Small intestine (tissue), 7 donors: ENCODE data around the gene OSBPL3. TPM values are rescaled to one million over a fixed set of nuclear protein-coding genes. Genes with fewer than 3 reads are reported as not detected.
A peak's percentile ranks its signal among the peaks of the same experiment; 100 is the strongest.

Source experiments
- DNase-seq, 2 donors: peaks; one replicate each; pipeline versions ENCODE4 v3.0.0 to v3.0.0-alpha.2; 2013
- FAIRE-seq: peaks from 2 replicates; lab custom pipeline; 2012; peaks lifted over from hg19 to GRCh38; lab: Jason Lieb, UNC
- H3K27ac ChIP-seq, 3 donors: one replicate each; pipeline ENCODE4 v1.5.1; 2013; ENCODE audit warnings: low read length in 2 of 3, mild to moderate bottlenecking in 2 of 3, control low read depth in 1 of 3, inconsistent platforms in 1 of 3, low read depth in 1 of 3, moderate library complexity in 1 of 3
- H3K27me3 ChIP-seq, 3 donors: one replicate each; pipeline ENCODE4 v1.6.1; 2013; ENCODE audit warnings: low read length in 3 of 3, inconsistent platforms in 1 of 3; ENCODE audit not compliant: control insufficient read depth in 3 of 3, insufficient read depth in 3 of 3
- H3K36me3 ChIP-seq, 3 donors: one replicate each; pipeline ENCODE4 v1.6.1; 2013; ENCODE audit warnings: low read length in 3 of 3, inconsistent platforms in 1 of 3, low read depth in 1 of 3, mild to moderate bottlenecking in 1 of 3, moderate library complexity in 1 of 3; ENCODE audit not compliant: control insufficient read depth in 3 of 3, insufficient read depth in 2 of 3
- H3K4me1 ChIP-seq, 3 donors: one replicate each; pipeline ENCODE4 v1.6.1; 2013; ENCODE audit warnings: low read length in 2 of 3, inconsistent platforms in 1 of 3, low read depth in 1 of 3, mild to moderate bottlenecking in 1 of 3, moderate library complexity in 1 of 3; ENCODE audit not compliant: control insufficient read depth in 3 of 3, insufficient read depth in 2 of 3
- H3K4me3 ChIP-seq, 3 donors: one replicate each; pipeline ENCODE4 v1.5.1; 2013; ENCODE audit warnings: low read length in 3 of 3, control low read depth in 1 of 3, inconsistent platforms in 1 of 3, low read depth in 1 of 3, mild to moderate bottlenecking in 1 of 3, moderate library complexity in 1 of 3
- H3K9me3 ChIP-seq, 2 donors: one replicate each; pipeline ENCODE4 v1.6.1; 2013; ENCODE audit warnings: low read depth in 1 of 2, low read length in 1 of 2; ENCODE audit not compliant: control insufficient read depth in 2 of 2, insufficient read depth in 1 of 2
- WGBS, 3 donors: extraction: QIAGEN DNeasy Blood & Tissue Kit; methylation state at CpG; one replicate each; pipeline ENCODE4 v1.1.7; 2013; 5-methylcytosine and 5-hydroxymethylcytosine counted together
- polyA plus RNA-seq, 4 donors: library from polyadenylated mRNA; stranded (reverse) in 3 of 4; unstranded in 1 of 4; fragments of 200-250 nt in 3 of 4; fragments of 120-200 nt in 1 of 4; gene quantifications; one replicate each; pipeline versions ENCODE4 v1.2.1 to v1.2.3, GENCODE V29; 2013
- donor health status: healthy with polysubstance abuse.
- donor health status: control.
- donor health status: control.
- donor health status: Bipolar disorder and iron deficiency.
- donor health status: healthy.

Gene OSBPL3
- polyA plus RNA-seq, 4 donors: 5.0 to 25.3 (median 14.7) TPM

DNA sequence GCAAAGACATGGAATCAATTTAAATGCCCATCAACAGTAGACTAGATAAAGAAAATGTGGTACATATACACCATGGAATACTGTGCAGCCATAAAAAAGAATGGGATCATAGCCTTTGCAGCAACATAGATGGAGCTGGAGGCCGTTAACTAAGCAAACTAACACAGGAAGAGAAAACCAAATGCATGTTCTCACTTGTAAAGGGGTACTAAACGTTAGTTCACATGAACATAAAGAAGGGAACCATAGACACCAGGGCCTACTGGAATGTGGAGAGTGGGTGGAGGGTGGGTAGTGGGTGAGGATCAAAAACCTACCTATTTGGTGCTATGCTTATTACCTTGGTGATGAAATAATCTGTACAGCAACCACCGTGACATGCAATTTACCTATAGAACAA, 144.3 kb downstream of the OSBPL3 start:
- WGBS, 3 donors: 80 to 81% (median 81%) methylated on average over 3 of the region's 3 CpGs
- Histone ChIP-seq H3K27me3 (no peaks in the 10 kb centered on the region), H3K4me1 (peaks cover 0 to 2% (median 2%) of the 10 kb centered on the region in 3 donors), H3K4me3 (no peak overlapping the region), H3K9me3 (no peaks in the 10 kb centered on the region), H3K27ac (peak overlapping the region in 1 of 3 donors; percentile 70), H3K36me3 (peaks cover 0 to 17% (median 0%) of the 10 kb centered on the region in 3 donors)
- FAIRE-seq: no peak
- DNase-seq: no peak

DNA sequence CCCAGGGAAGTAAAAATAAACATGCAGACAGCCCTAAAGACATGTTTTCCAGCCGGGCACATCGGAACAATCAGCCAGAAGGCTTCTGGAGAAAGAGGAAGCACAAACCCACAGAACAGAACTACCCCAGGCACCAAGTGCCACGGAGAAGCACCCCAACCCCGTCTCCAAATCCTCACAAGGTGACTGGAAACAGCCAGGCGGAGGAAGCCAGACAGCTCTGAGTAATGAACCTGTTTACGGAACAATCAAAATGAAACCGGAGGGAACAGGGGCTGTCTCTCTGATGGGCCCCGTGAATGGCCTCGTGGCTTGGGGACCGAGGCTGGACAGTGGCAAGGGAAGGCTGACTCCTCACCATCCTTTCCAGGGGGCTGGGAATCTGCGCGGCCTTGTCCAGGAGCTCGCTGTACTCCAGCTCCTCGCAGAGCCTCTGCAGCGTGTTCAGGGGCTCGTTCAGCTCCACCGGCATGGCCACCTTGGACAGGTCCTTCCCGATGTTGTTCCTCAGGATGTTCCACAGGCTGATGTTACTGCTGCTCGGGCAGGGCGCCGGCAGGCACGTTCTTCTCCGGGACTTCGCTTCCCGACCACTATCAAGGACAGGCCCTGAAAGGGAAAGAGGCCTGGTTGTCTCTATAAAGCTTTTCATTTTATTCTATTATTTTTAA, 145.7 kb downstream of the OSBPL3 start:
- H3K27me3 ChIP-seq: no peaks in the 10 kb centered on the region
- no peaks in the 10 kb centered on the region for H3K9me3 ChIP-seq
- DNase-seq: no peak
- WGBS, 3 donors: 81 to 94% (median 89%) methylated on average over 25 of the region's 25 CpGs
- peaks cover 0 to 15% (median 0%) of the 10 kb centered on the region in 3 donors for H3K36me3 ChIP-seq
- H3K27ac ChIP-seq: peak overlapping the region in 1 of 3 donors; percentile 0
- peaks cover 2 to 12% (median 10%) of the 10 kb centered on the region in 3 donors for H3K4me1 ChIP-seq
- H3K4me3 ChIP-seq: no peak overlapping the region
- FAIRE-seq: no peak

DNA sequence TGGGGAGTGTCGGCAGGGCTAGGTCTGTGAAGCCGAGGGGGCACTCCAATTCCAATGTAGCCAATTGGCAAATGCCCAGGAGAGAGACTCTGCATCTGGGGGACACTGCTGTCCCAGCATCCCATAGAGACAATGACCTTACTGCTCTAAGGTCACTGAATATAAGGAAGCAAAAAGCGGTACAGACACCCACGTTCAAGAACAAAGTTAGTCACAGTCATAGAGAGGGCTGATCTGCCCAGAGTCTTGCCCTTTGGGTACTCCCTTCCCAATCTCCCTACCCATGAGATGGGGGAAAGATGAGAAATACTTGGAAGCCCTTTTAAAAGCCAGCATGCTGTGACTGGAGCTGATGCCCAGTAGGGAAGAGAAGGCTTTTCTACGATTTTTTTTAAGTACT, 146.4 kb downstream of the OSBPL3 start:
- Histone ChIP-seq H3K27ac (no peak overlapping the region), H3K36me3 (peaks cover 0 to 15% (median 0%) of the 10 kb centered on the region in 3 donors), H3K9me3 (no peaks in the 10 kb centered on the region), H3K4me1 (peaks cover 2 to 19% (median 12%) of the 10 kb centered on the region in 3 donors), H3K4me3 (no peak overlapping the region), H3K27me3 (no peaks in the 10 kb centered on the region)
- DNase-seq (no peak), FAIRE-seq (no peak)
- 74 to 82% (median 79%) methylated on average over 5 of the region's 5 CpGs for WGBS, 3 donors

DNA sequence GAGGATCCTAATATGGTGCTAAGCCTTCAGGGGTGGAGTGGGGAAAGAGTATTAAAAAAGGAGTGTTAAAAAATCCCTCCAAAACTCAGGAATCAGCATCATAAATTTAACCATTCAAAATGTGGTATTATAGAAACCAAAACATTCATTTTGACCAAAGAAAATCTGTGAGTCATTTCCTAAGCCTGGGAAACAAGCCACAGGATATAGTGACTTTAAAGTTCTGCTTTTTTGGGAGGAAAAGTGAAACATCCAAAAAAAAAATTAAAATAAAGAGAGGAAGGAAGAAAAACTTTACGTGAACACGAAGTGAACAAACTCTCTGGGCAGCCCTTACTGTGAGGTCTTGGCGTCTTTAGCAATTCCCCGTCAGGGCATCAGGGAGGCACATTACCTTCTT, 148.7 kb downstream of the OSBPL3 start:
- H3K27me3 ChIP-seq: no peaks in the 10 kb centered on the region
- 80 to 93% (median 86%) methylated on average over 4 of the region's 4 CpGs for WGBS, 3 donors
- no peak for DNase-seq
- FAIRE-seq: no peak
- H3K36me3 ChIP-seq: peaks cover 0 to 23% (median 2%) of the 10 kb centered on the region in 3 donors
- H3K9me3 ChIP-seq: no peaks in the 10 kb centered on the region
- peaks cover 8 to 35% (median 18%) of the 10 kb centered on the region in 3 donors for H3K4me1 ChIP-seq
- H3K27ac ChIP-seq: no peak overlapping the region
- H3K4me3 ChIP-seq: no peak overlapping the region

DNA sequence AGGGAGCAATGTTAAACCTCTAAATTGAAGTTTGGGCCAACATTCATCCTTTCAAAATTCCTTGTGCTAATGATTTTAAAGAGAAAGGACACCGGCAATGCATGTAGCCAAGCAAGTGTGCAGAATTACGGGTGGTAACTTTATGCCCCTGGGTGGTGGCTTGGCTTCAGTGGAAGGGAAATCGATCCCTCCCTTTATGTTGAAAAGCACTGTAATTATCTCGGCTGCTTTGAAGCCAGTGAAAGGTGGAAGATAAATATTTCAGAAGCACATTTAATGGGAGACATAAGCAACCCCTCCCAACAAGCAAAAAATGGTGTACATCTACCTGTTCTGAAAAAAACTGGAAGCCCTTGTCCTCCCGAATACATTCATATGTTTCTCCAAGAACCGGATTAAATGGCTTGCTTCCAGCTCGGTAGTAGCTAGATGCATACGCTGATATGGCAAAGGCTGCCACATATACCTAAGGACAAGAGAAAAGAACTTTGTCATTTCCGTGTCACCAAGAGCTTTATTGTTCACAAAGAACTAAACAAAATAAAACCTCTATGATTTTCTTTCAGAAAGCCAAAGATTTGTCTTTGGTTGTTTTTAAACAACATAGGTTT, 149.4 kb downstream of the OSBPL3 start:
- Histone ChIP-seq H3K9me3 (no peaks in the 10 kb centered on the region), H3K27ac (no peak overlapping the region), H3K4me3 (no peak overlapping the region), H3K4me1 (peaks cover 8 to 39% (median 18%) of the 10 kb centered on the region in 3 donors), H3K27me3 (no peaks in the 10 kb centered on the region), H3K36me3 (peaks cover 0 to 23% (median 2%) of the 10 kb centered on the region in 3 donors)
- WGBS, 3 donors: 12 to 62% (median 44%) methylated on average over 9 of the region's 9 CpGs
- DNase-seq: peak in 1 of 2 donors; percentile 44
- FAIRE-seq: no peak

DNA sequence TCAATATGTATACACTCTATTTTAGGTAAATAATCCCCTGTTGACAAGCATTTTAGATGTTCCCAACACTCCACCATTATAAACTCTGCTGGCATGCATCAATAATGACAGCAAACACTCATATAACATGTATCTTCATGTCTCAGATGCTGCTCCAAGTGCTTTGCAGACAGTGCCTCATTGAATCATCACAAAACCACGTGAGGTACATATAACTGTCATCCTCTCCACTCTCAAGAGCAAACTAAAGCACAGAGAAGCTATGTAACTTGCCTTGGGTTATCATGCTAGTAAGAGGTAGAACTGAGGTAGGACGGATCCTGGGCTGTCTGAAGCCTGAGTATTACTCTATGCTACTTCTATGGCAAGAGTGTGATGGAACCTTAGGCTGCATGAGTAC, 150.2 kb downstream of the OSBPL3 start:
- H3K36me3 ChIP-seq: peaks cover 0 to 23% (median 2%) of the 10 kb centered on the region in 3 donors
- no peak overlapping the region for H3K27ac ChIP-seq
- FAIRE-seq: no peak
- peaks cover 11 to 45% (median 23%) of the 10 kb centered on the region in 3 donors for H3K4me1 ChIP-seq
- WGBS, 3 donors: 57 to 68% (median 57%) methylated on average over 2 of the region's 2 CpGs
- H3K27me3 ChIP-seq: no peaks in the 10 kb centered on the region
- no peak for DNase-seq
- H3K4me3 ChIP-seq: no peak overlapping the region
- H3K9me3 ChIP-seq: no peaks in the 10 kb centered on the region

DNA sequence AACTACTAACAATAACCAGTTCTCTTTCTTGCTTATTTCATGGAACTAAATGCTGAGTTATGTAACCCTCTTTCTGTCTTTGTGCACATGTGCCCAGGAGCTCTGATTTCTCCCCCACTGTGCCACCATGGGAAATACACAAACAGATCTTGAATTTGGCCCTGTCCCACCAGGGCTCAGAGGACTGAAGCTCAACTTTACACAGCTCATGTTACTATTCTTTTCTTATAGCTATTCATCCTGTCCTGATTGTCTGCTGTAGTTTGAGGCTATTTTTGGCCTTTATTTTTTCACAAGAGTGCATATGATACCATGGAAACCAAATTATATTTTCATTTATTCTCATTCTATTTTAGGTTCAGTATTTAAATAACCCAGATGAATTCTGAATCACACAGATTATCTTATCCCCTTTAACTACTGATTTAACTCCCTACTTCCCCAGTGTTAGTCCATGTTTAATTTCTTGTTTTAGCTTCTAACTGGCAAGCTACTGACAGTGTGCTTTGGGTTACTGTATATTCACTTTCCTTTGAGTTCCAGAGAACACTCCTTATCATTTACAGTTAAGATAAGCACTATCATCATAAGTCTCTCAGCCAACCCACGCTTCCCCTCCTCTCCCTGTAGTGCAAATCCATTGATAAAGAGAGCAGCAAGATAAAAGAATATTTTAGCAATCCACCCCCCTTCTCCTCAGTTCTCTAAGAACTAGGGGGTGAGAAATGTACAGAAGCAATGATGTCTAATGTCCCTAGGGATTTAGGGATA, 150.9 kb downstream of the OSBPL3 start:
- Histone ChIP-seq H3K27me3 (no peaks in the 10 kb centered on the region), H3K4me3 (no peak overlapping the region), H3K9me3 (no peaks in the 10 kb centered on the region), H3K4me1 (peaks cover 11 to 50% (median 28%) of the 10 kb centered on the region in 3 donors), H3K27ac (no peak overlapping the region), H3K36me3 (peaks cover 0 to 18% (median 2%) of the 10 kb centered on the region in 3 donors)
- peak; percentile 52 to 69 for DNase-seq
- 12 to 50% (median 25%) methylated on average over 1 of the region's 1 CpG for WGBS, 3 donors
- FAIRE-seq: no peak

DNA sequence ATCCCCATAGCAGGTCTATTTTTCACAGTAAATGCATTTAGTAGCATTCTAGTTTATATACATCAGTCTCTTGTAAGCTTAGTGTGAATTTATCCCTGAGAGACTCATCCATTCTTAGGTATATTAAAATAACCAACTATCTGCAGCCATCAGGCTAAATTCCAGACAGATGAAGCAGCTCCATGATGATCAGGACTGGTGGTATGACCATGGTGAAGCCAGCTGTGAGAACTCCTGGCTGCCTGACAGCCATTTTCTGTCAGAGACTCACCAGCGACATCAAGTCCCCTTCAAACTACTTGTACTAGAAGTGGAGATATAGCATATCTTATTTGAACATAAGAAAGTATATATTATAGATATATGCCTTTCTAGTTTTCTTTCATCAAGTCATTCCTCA, 152.4 kb downstream of the OSBPL3 start:
- H3K9me3 ChIP-seq: no peaks in the 10 kb centered on the region
- H3K27me3 ChIP-seq: no peaks in the 10 kb centered on the region
- H3K36me3 ChIP-seq: peaks cover 0 to 17% (median 2%) of the 10 kb centered on the region in 3 donors
- FAIRE-seq: no peak
- H3K4me1 ChIP-seq: peaks cover 11 to 48% (median 28%) of the 10 kb centered on the region in 3 donors
- H3K4me3 ChIP-seq: no peak overlapping the region
- H3K27ac ChIP-seq: peak overlapping the region in 1 of 3 donors; percentile 44
- no peak for DNase-seq
- 43 to 89% (median 89%) methylated on average over 1 of the region's 1 CpG for WGBS, 3 donors
